GM12892 (cell line): Measurements from ENCODE around the gene PRKCH.

Source experiments
- POLR2AphosphoS5 ChIP-seq: IDR thresholded peaks from 2 replicates; pipeline ENCODE4 v1.6.1; 2011; ENCODE audit warnings: low read depth, low read length, control low read depth
- TAF1 ChIP-seq: IDR thresholded peaks from 2 replicates; pipeline ENCODE4 v1.6.1; 2011; ENCODE audit warnings: low read depth, mild to moderate bottlenecking, control low read depth, low read length, borderline replicate concordance

DNA sequence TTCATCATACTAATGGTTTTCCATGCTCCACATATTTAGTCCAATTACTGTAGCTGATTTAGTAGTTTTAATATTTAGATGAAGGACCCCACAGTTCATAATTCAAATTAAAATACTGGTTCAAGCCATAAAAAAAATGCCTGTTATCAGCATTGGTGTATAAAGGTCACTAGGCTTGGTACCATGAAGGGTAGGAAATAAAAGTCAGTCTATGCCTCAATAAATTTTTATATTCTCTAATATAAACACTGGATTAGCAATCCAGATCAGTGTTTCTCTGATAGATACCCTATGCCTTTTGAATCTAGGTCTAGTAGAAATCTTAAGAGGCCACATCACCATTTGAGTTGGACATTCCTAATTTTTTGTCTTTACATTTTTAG, 210.7 kb downstream of the PRKCH start:
- TF ChIP-seq POLR2AphosphoS5 = no peak
- TF ChIP-seq TAF1 = no peak
